Hematopoietic multipotent progenitor cell treated with erythropoietin and hydrocortisone succinate and interleukin-3 and kit ligand, for 15 days (in vitro differentiated cells): ENCODE results near the gene HOTAIR.

Source experiments
- DNase-seq: peaks from one replicate; pipeline ENCODE4 v3.0.0-alpha.2; 2015; ENCODE audit warnings: low spot score

The HOTAIR gene

GRCh38 chr12:53974084-53975063 is at the start of gene HOTAIR:
Gene HOTAIR, minus strand, starts transcription at chr12:53974954.
- DNase-seq = no peak

GRCh38 chr12:54024127-54024526 is 49.4 kb upstream of the HOTAIR start:
- no peak for DNase-seq

- no peak for DNase-seq
Measured at GRCh38 chr12:54022960-54023884, 48.5 kb upstream of the HOTAIR start.

GRCh38 chr12:54021432-54022013 is 46.8 kb upstream of the HOTAIR start:
- DNase-seq = no peak

GRCh38 chr12:54020591-54021405 is 46.0 kb upstream of the HOTAIR start:
- no peak for DNase-seq

- no peak for DNase-seq
Measured at GRCh38 chr12:54019924-54020590, 45.3 kb upstream of the HOTAIR start.

GRCh38 chr12:54019091-54019811 is 44.5 kb upstream of the HOTAIR start:
- DNase-seq = no peak

- no peak for DNase-seq
Measured at GRCh38 chr12:54018468-54018984, 43.8 kb upstream of the HOTAIR start.

- no peak for DNase-seq
Measured at GRCh38 chr12:54017878-54018467, 43.2 kb upstream of the HOTAIR start.

GRCh38 chr12:54017027-54017788 is 42.5 kb upstream of the HOTAIR start:
- no peak for DNase-seq

- DNase-seq = no peak
Measured at GRCh38 chr12:54016478-54016964, 41.8 kb upstream of the HOTAIR start.

GRCh38 chr12:54016051-54016450 is 41.3 kb upstream of the HOTAIR start:
- no peak for DNase-seq

- DNase-seq = no peak
Measured at GRCh38 chr12:54015018-54015931, 40.5 kb upstream of the HOTAIR start.

GRCh38 chr12:54014377-54015017 is 39.7 kb upstream of the HOTAIR start:
- DNase-seq = no peak

- no peak for DNase-seq
Measured at GRCh38 chr12:54012631-54013409, 38.1 kb upstream of the HOTAIR start.
